GM18951 (cell line): ENCODE results near the gene AHI1.
"Not testable (repeated sequence)": the region's sequence is repeated elsewhere in the genome, so short reads cannot be mapped to it uniquely, and the experiment has no call there.

Experiments
- POLR2A ChIP-seq: IDR thresholded peaks from 4 replicates; pipeline ENCODE4 v1.6.1; 2011; ENCODE audit warnings: mild to moderate bottlenecking; ENCODE audit not compliant: insufficient read length, insufficient read depth; ENCODE audit errors: extremely low read depth
- in situ Hi-C: fragments of 300-500 bp; cut with MboI; formaldehyde crosslinking; loops from one replicate; pipeline ENCODE4 v1.12.0; 2022; ENCODE audit warnings: low sequenced_read_pairs, mixed read lengths, inconsistent platforms; ENCODE audit not compliant: unreplicated experiment

The AHI1 gene

GRCh38 chr6:135347887-135348286 is 149.7 kb downstream of the AHI1 start:
- in situ Hi-C loops, result no loop called here
- no peak for TF ChIP-seq POLR2A

GRCh38 chr6:135346747-135347146 is 150.8 kb downstream of the AHI1 start:
- TF ChIP-seq POLR2A, result no peak
- in situ Hi-C loops, result no loop called here

- no peak for TF ChIP-seq POLR2A
- in situ Hi-C loops, result no loop called here
Measured at GRCh38 chr6:135344526-135344925, 153.0 kb downstream of the AHI1 start.

- in situ Hi-C loops, result not testable (repeated sequence)
Measured at GRCh38 chr6:135339920-135340319, 157.6 kb downstream of the AHI1 start.

GRCh38 chr6:135334169-135334568 is 163.4 kb downstream of the AHI1 start:
- in situ Hi-C loops, result no loop called here
- no peak for TF ChIP-seq POLR2A

GRCh38 chr6:135331002-135331401 is 166.5 kb downstream of the AHI1 start:
- in situ Hi-C loops, result no loop called here
- no peak for TF ChIP-seq POLR2A

GRCh38 chr6:135329851-135330803 is 167.4 kb downstream of the AHI1 start:
- TF ChIP-seq POLR2A, result no peak
- in situ Hi-C loops, result no loop called here

GRCh38 chr6:135328136-135328535 is 169.4 kb downstream of the AHI1 start:
- in situ Hi-C loops, result no loop called here
- TF ChIP-seq POLR2A, result no peak

GRCh38 chr6:135325624-135326424 is 171.7 kb downstream of the AHI1 start:
- in situ Hi-C loops, result no loop called here
- TF ChIP-seq POLR2A, result no peak

GRCh38 chr6:135324531-135324930 is 173.0 kb downstream of the AHI1 start:
- in situ Hi-C loops, result no loop called here
- TF ChIP-seq POLR2A, result no peak

- in situ Hi-C loops, result no loop called here
- no peak for TF ChIP-seq POLR2A
Measured at GRCh38 chr6:135323979-135324378, 173.6 kb downstream of the AHI1 start.

- no peak for TF ChIP-seq POLR2A
- in situ Hi-C loops, result no loop called here
Measured at GRCh38 chr6:135323202-135323668, 174.3 kb downstream of the AHI1 start.

GRCh38 chr6:135322427-135323201 is 174.9 kb downstream of the AHI1 start:
- TF ChIP-seq POLR2A, result no peak

More at GRCh38 chr6:135322427-135323201, 174.9 kb downstream of the AHI1 start:
- in situ Hi-C loops, result no loop called here
